ENCODE results near the gene SLC46A3. TPM values are rescaled to one million over a fixed set of nuclear protein-coding genes. Genes with fewer than 3 reads are reported as not detected.
"Not testable (repeated sequence)": the region's sequence is repeated elsewhere in the genome, so short reads cannot be mapped to it uniquely, and the experiment has no call there.

The SLC46A3 gene
- total RNA-seq, 1 experiment from 2014 or later: 2.3 TPM

GRCh38 chr13:28685114-28685513, 33.7 kb downstream of the SLC46A3 start:
- H3K4me1 ChIP-seq (ENCODE audit: insufficient read depth, low read length, poor library complexity, severe bottlenecking): no peaks in the 10 kb centered on the region
- BruUV-seq (replicated peaks): no TSS peak
- DNase-seq (ENCODE audit: low spot score): no peak
- H3K27ac ChIP-seq (ENCODE audit: low read depth, low read length, poor library complexity, severe bottlenecking): no peak overlapping the region
- H3K9me3 ChIP-seq (ENCODE audit: low read depth, low read length, poor library complexity, severe bottlenecking): no peaks in the 10 kb centered on the region
- POLR2A ChIA-PET (ENCODE audit: low non-redundant PET): no interaction called here
- no peaks in the 10 kb centered on the region for H3K36me3 ChIP-seq (ENCODE audit: insufficient read depth, low read length, poor library complexity, severe bottlenecking)
- H3K4me3 ChIP-seq (ENCODE audit: low read depth, low read length, poor library complexity, severe bottlenecking): no peak overlapping the region
- H3K27me3 ChIP-seq (replicated peaks; ENCODE audit: insufficient read depth, low read depth, low read length, poor library complexity): no peaks in the 10 kb centered on the region
- CTCF ChIA-PET: no interaction called here
- TF ChIP-seq EZH2 (IDR thresholded peaks at IDR 0.05; ENCODE audit: borderline replicate concordance, low read depth, low read length, poor library complexity, severe bottlenecking): no peak
- TF ChIP-seq CTCF (conservative IDR thresholded peaks at IDR 0.05; ENCODE audit: low read depth, low read length): no peak
- intact Hi-C loops (cut with micrococcal nuclease; ENCODE audit: unreplicated experiment): no loop called here

- no peaks in the 10 kb centered on the region for H3K9me3 ChIP-seq (ENCODE audit: low read depth, low read length, poor library complexity, severe bottlenecking)
- no peak overlapping the region for H3K27ac ChIP-seq (ENCODE audit: low read depth, low read length, poor library complexity, severe bottlenecking)
- H3K4me3 ChIP-seq (ENCODE audit: low read depth, low read length, poor library complexity, severe bottlenecking): no peak overlapping the region
- TF ChIP-seq CTCF (conservative IDR thresholded peaks at IDR 0.05; ENCODE audit: low read depth, low read length) (no peak), EZH2 (IDR thresholded peaks at IDR 0.05; ENCODE audit: borderline replicate concordance, low read depth, low read length, poor library complexity, severe bottlenecking) (no peak)
- intact Hi-C loops (cut with micrococcal nuclease; ENCODE audit: unreplicated experiment): no loop called here
- ChIA-PET CTCF (no interaction called here), POLR2A (ENCODE audit: low non-redundant PET) (no interaction called here)
- H3K27me3 ChIP-seq (replicated peaks; ENCODE audit: insufficient read depth, low read depth, low read length, poor library complexity): no peaks in the 10 kb centered on the region
- H3K4me1 ChIP-seq (ENCODE audit: insufficient read depth, low read length, poor library complexity, severe bottlenecking): no peaks in the 10 kb centered on the region
- BruUV-seq (replicated peaks): no TSS peak
- peaks cover 3% of the 10 kb centered on the region for H3K36me3 ChIP-seq (ENCODE audit: insufficient read depth, low read length, poor library complexity, severe bottlenecking)
- peak; percentile 14 for DNase-seq (ENCODE audit: low spot score)
Measured at GRCh38 chr13:28684257-28684656, 34.5 kb downstream of the SLC46A3 start.

- POLR2A ChIA-PET (ENCODE audit: low non-redundant PET); BruUV-seq (replicated peaks); CTCF ChIA-PET; DNase-seq (ENCODE audit: low spot score); H3K4me3 ChIP-seq (ENCODE audit: low read depth, low read length, poor library complexity, severe bottlenecking); intact Hi-C loops (cut with micrococcal nuclease; ENCODE audit: unreplicated experiment); H3K4me1 ChIP-seq (ENCODE audit: insufficient read depth, low read length, poor library complexity, severe bottlenecking); H3K9me3 ChIP-seq (ENCODE audit: low read depth, low read length, poor library complexity, severe bottlenecking); H3K27ac ChIP-seq (ENCODE audit: low read depth, low read length, poor library complexity, severe bottlenecking); H3K27me3 ChIP-seq (replicated peaks; ENCODE audit: insufficient read depth, low read depth, low read length, poor library complexity): not testable (repeated sequence)
- H3K36me3 ChIP-seq (ENCODE audit: insufficient read depth, low read length, poor library complexity, severe bottlenecking): peaks cover 13% of the 10 kb centered on the region
Measured at GRCh38 chr13:28683169-28683568, 35.6 kb downstream of the SLC46A3 start.

GRCh38 chr13:28680541-28680940, 38.2 kb downstream of the SLC46A3 start:
- BruUV-seq (replicated peaks): no TSS peak
- Histone ChIP-seq H3K4me1 (ENCODE audit: insufficient read depth, low read length, poor library complexity, severe bottlenecking) (no peaks in the 10 kb centered on the region), H3K9me3 (ENCODE audit: low read depth, low read length, poor library complexity, severe bottlenecking) (no peaks in the 10 kb centered on the region), H3K27me3 (replicated peaks; ENCODE audit: insufficient read depth, low read depth, low read length, poor library complexity) (no peaks in the 10 kb centered on the region), H3K4me3 (ENCODE audit: low read depth, low read length, poor library complexity, severe bottlenecking) (no peak overlapping the region), H3K27ac (ENCODE audit: low read depth, low read length, poor library complexity, severe bottlenecking) (no peak overlapping the region), H3K36me3 (ENCODE audit: insufficient read depth, low read length, poor library complexity, severe bottlenecking) (peaks cover 39% of the 10 kb centered on the region)
- intact Hi-C loops (cut with micrococcal nuclease; ENCODE audit: unreplicated experiment): loop anchor here (2.0 kb wide), 1 partner anchor 116 kb away; no protein-coding TSS in a partner anchor
- TF ChIP-seq EZH2 (IDR thresholded peaks at IDR 0.05; ENCODE audit: borderline replicate concordance, low read depth, low read length, poor library complexity, severe bottlenecking): no peak
- no peak for TF ChIP-seq CTCF (conservative IDR thresholded peaks at IDR 0.05; ENCODE audit: low read depth, low read length)
- POLR2A ChIA-PET (ENCODE audit: low non-redundant PET): no interaction called here
- no peak for DNase-seq (ENCODE audit: low spot score)
- CTCF ChIA-PET: interaction anchor here (1.1 kb wide), 1 partner anchor 116 kb away, joined by 8 read pairs; no protein-coding TSS in a partner anchor

Data from A673 (cell line).